GM18498 (cell line): ENCODE measurements around the gene PTGR2.
A peak's percentile ranks its signal among the peaks of the same experiment; 100 is the strongest.
"Not testable (repeated sequence)": the region's sequence is repeated elsewhere in the genome, so short reads cannot be mapped to it uniquely, and the experiment has no call there.

Experiments used
- ATAC-seq: cut with Tn5 transposase; IDR thresholded peaks from one replicate; pipeline ENCODE4 v1.9.1; 2021; ENCODE audit warnings: mild to moderate bottlenecking, moderate library complexity; ENCODE audit not compliant: unreplicated experiment

PTGR2 gene

DNA sequence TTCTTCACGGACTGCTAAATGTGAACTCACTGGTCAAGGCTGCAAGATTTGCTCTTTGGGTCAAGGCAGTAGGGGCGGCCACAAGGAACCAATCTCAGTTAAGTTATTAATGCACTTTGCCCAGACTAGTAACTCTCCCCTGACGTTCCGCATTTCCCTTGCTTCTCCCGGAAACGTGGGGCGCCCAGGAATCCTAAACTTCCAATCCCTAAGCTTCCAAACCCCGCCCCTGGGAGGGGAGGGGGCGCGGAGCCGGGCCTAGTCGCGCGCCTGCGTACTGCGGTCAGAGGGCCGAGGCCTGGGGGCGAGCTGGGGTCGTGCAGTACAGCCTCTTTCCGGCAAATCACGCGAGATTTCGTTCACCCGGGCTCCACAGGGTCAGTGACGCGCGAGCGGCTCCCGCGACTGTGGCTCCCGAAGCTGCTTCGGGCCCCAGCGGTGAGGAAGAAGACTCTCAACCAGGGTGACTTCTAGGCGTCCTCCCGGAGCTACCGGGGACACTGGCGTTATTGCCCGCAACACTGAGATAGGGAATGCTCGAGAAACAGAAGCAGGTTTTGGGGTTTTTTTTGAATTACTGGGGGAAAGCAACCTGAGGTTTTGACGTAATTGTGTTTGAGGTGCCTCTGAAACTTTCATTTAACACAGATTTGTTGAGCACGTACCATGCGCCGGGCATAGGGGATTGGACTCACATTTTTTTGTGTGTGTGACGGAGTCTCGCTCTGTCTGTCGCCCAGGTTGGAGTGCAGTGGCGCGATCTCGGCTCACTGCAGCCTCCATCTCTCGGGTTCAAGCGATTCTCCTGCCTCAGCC lies at the start of gene PTGR2:
PTGR2 (plus strand) TSS at position 265 of the 816 bp plus-strand sequence. CDS start 7,032 bp downstream, outside the sequence.
- peak; percentile 91 for ATAC-seq

DNA sequence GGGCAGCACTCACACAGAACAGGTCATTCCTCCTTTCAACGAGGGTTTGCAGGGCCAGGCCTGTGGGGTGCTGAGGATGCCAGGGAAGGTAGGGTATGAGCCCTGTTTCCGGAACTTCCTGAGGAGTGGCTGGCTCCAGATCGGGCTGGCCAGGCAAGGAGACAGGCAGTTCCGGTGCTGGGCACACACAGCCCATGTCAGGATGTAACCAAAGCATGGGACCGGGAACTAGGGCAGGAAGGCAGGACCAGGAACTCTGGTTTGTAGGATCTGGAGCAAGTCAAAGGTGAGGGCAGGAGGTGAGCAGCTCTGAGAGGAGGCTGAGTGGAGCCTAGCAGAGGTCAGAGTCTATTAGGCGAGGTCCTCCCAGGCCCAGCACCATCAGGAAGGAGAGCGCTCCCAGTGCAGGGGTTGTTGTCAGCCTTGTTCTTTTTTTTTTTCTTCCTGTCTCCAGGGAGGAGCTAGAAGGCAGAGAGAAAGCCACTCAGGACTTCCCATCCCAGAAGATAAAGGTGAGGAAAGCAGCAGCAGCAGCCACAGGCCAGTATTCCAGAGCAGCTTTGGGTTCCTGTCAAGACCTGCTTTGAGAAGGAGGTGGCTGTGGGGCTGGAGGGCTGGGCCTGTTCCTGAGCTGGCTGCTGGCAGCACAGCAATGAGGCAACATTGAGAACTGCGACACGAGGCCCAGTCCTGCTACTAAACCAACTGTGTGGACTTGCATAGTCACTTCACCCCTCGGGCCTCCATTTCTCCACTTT lies 49.0 kb upstream of the PTGR2 start:
- ATAC-seq, result no peak

DNA sequence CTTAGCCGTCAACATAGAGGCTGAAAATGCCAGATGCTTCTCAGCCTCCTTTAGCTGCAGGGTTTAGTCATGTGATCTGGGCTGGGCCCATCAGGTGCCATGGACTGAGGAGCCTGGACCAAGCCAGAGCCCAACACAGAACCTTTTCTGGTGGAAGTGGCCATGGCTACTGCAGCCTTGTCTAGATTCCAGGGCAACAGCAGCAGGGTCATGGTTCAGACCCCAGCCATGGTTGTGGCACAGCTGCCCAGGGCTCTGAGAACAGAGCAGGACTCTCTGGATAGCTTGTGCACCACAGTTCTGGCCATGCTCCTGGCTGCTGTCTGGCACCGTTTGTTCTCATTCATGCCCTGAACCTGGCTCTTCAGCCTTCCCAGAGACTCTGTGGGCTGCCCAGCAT lies 47.0 kb upstream of the PTGR2 start:
- ATAC-seq, result no peak

DNA sequence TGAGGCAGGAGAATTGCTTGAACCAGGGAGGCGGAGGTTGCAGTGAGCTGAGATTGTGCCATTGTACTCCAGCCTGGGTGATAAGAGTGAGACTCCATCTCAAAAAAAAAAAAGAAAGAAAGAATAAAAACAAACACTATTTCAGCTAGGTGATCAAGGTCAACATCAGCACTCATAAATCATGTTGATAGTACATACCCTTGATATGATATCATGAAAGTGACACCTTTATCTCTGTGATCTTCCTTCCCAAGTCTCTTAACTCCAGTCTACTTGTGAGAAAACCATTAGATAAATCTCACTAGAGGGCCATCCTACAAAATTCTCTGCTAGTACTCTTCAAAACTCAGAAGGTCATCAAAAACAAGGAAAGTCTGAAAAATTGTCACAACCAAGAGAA lies 44.2 kb upstream of the PTGR2 start:
- no peak for ATAC-seq

GRCh38 chr14:73809391-73809790 lies 42.2 kb upstream of the PTGR2 start:
- ATAC-seq, result no peak

DNA sequence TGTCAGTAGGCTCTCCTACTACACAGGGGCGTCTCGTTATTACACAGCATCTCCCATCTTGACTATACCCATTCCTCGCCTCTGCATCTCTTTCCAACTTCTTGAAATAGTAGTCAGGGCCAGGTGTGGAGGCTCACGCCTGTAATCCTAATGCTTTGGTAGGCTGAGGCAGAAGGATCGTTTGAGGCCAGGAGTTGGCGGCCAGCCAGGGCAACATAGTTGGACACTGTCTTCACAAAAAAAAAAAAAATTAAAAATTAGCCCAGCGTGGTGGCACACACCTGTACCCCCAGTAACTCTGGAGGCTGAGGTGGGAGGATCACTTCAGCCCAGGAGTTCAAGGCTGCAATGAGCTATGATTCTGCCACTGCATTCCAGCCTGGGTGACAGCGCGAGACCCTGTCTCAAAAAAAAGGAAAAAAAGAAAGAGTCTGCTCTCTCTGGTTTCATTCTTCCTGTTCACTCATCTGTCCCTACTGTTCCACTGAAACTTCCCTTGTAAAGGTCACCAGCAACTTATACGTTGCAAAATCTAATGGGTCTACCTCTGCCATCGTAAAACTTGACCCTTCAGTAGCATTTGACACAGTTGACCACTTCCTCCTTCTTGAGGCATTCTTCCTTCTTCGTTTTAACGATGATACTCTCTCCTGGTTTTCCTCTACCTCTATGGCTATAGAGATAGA lies 41.0 kb upstream of the PTGR2 start:
- ATAC-seq, result no peak

DNA sequence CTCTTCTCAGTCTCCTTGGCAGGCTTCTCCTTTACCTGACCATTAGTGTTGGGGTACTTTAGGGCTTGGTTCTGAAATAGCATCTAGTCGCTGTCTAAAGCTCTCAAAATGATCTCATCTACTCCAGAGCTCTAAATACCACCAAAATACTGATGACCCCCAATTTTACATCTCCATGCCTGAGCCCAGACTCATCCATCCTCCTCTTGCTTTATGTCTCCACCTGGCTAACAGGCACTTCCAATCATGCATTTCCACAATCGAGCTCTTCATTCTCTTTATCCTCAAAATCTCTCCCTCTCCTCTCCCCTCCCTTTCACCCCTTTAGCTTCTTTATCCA lies 40.5 kb upstream of the PTGR2 start:
- no peak for ATAC-seq

- ATAC-seq, result no peak
These were observed 37.5 kb upstream of the PTGR2 start for GRCh38 chr14:73814153-73814552.

- no peak for ATAC-seq
These were observed 35.8 kb upstream of the PTGR2 start for GRCh38 chr14:73815849-73816248.

DNA sequence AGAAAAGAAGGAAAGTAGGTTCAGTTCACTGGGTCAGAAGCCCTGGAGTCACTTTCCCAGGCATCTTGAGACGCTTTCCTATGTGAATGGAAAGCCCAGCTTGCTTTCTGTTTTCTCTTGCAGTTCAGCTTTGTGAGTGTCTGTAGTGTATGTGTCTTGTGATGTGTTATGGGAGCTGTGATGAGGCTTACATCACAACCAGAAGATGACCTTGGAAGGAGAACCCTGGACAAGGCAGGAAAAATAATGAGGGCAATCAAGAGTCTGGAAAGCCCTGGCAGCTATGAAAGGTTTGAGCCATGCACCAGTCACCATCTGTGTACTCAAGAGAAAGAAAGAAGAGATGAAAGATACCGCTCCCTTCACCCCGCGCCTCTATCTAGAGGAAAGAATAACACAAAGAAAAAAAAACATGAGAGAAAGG lies 35.2 kb upstream of the PTGR2 start:
- no peak for ATAC-seq

DNA sequence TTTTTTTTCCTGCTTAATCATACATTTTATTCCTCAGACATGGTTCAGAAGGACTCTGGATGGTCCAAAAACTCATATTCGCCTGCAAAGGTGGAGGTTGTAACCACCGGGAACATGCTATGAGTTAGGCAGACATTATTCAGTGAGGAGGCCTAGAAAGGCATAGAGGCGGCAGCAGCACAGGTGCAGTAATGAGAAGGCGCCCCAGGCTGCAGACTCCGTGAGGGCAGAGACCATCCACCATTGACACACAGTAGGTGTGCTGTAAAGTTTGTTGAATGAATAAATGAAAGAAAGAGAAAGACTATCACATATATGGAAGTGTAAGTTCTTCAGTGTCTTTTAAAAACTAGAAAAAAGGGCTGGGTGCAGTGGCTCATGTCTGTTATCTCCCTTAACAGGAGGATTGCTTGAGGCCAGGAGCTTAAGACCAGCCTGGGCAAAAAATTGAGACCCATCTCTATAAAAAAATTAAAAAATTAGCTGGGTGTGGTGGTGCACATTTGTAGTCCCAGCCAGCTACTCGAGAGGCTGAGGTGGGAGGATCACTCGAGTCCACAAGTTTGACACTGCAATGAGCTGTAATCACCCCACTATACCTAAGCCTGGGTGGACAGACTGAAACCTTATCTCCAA lies 34.5 kb upstream of the PTGR2 start:
- no peak for ATAC-seq

- no peak for ATAC-seq
These were observed 32.8 kb upstream of the PTGR2 start for GRCh38 chr14:73818821-73819220.

DNA sequence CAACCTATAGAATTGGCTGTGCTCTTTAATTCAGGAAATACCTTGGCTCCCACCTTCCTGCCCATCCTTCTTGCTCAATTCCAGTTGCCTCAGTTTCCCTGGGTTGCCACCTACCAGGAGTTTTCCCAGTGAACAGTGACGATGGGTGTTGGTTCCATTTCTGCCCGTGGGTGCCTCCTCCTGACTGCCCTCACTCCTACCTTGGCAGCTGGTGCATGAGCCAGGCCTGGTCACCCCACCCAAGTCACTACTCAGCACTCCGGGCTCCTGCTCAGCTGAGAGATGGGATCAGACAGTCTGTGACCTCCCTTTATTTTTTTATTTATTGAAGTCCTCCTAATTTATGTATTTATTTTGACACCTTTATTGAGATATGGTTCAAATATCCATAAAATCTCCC lies 31.0 kb upstream of the PTGR2 start:
- ATAC-seq, result no peak

DNA sequence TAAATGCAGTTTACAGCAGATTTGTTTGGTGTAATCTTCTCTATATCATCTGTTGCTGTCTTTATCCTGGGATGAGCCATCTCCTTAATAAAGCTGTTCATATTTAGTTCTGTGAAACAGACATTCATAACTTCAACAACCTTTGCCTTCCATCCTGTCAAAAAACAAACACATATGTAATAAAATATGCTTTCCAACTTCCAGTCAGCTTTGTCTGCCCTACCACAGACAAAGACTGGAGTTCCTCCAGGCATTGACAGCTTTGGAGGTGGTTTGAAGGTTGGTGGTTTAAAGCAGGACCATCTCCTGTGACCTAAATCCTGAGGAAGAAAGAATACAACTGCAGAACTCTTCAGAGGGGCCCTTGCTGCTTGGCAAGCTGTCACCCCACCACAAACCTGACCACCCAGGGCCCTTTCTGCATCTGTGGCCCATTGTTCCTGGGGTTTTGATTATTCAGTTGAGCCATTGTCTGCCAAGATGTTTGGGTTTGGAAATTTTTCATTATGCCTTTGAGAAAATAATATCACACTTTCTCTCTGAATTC lies 28.2 kb upstream of the PTGR2 start:
- no peak for ATAC-seq

- no peak for ATAC-seq
These were observed 27.5 kb upstream of the PTGR2 start for GRCh38 chr14:73824127-73824526.

DNA sequence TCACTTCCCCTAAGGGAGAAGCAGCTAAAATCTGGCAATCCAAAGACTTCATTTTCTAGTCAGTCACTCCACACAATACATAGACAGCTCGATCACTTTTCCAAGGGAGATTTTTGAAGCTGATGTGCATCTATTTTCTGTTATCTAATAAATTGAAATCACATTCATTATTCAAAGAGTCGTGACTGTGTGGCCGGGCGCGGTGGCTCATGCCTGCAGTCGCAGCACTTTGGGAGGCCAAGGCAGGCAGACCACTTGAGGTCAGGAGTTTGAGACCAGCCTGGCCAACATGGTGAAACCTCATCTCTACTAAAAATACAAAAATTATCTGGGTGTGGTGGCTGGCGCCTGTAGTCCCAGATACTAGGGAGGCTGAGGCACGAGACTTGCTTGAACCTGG lies 27.1 kb upstream of the PTGR2 start:
- ATAC-seq, result no peak

DNA sequence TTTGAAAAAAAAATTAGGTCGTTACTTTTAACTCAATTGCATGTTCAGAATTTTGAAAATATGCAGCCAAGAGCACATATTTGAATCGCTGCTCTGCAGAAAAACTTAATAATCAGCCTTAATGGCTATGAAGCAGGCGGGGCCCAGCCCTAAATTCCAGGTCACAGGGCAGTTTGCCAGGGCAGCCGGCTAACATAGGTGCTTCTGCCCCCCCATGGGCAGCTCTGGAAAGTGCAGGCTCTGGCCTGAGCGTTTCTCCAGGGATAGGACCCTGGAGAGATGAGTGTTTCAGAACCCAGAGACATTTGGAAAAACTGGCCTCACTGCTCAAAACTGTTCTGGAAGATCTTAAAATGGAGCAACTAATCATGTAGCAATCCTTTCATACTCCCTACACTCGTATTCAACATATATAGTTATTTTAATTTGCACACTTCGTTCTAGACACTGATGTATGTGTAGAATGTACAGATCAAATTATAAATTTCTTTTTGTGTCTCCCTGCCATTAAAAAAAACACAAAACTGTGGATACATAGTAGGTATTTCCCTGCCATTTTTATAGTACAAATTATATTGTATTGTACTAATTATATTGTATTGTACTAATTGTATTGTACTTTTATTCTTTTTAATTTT lies 26.0 kb upstream of the PTGR2 start:
- peak; percentile 65 for ATAC-seq

- ATAC-seq, result not testable (repeated sequence)
These were observed 24.4 kb upstream of the PTGR2 start for GRCh38 chr14:73827190-73827589.

DNA sequence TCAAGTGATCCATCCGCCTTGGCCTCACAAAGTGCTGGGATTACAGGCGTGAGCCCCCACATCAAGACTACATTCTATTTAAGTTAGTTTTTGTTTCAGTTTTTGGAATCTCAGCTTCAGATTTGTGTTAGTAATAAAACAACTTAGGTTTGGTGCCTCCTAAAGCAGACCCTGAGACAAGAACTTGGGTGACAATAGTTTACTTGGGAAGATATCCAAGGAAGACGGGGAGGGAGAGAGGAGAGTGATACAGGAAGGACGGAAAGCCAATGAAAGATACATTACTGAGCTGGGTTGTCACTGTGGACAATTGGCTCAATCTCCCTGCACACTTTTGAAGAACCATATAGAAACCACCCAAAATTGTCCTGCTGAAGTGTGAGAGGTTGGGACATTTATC lies 22.6 kb upstream of the PTGR2 start:
- ATAC-seq, result no peak
